ENCODE data around the gene EFCAB6.

EFCAB6 gene

GRCh38 chr22:43745411-43745770, 66.7 kb downstream of the EFCAB6 start:
- DNase-seq (ENCODE audit: low spot score): no peak
- TF ChIP-seq, protein P1, sequence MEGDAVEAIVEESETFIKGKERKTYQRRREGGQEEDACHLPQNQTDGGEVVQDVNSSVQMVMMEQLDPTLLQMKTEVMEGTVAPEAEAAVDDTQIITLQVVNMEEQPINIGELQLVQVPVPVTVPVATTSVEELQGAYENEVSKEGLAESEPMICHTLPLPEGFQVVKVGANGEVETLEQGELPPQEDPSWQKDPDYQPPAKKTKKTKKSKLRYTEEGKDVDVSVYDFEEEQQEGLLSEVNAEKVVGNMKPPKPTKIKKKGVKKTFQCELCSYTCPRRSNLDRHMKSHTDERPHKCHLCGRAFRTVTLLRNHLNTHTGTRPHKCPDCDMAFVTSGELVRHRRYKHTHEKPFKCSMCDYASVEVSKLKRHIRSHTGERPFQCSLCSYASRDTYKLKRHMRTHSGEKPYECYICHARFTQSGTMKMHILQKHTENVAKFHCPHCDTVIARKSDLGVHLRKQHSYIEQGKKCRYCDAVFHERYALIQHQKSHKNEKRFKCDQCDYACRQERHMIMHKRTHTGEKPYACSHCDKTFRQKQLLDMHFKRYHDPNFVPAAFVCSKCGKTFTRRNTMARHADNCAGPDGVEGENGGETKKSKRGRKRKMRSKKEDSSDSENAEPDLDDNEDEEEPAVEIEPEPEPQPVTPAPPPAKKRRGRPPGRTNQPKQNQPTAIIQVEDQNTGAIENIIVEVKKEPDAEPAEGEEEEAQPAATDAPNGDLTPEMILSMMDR (IDR thresholded peaks at IDR 0.05; ENCODE audit: extremely low read depth, missing control alignments): no peak

DNA sequence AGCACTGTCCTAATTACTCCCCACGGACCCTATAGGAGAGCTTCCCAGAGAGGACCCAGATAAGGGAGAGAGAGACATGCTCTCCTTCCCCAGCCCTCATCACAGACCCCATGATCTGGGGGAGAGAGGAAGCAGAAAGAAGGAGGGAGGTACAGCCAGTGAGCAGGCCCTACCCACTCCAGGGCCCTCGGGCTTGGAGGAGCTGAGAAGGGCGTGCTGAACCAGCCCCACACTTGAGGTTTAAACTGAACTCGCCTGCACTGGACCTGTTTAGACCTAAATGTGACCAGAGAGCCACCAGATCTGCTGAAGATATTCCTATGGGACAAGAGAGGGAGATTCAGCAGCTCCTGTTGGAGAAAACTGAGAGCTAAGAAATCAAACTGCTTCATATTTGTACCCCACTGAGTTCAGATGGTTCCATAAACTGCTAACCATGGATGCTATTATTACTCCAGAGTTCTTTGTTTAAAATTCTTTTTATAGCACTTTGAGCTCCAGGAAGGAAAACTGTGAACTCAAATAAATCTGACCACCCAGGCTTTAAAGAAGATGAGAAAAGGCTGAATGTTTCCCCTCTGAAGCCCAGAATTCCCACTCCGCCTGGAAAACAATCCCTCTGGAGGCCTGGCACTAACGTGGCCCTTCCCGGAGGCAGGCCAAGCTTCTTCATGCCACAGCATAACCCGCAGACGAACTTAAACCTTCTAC, 67.2 kb downstream of the EFCAB6 start:
- TF ChIP-seq, protein P1 (IDR thresholded peaks at IDR 0.05; ENCODE audit: extremely low read depth, missing control alignments): no peak
- no peak for DNase-seq (ENCODE audit: low spot score)

- DNase-seq (ENCODE audit: low spot score): no peak
- TF ChIP-seq, protein P1 (IDR thresholded peaks at IDR 0.05; ENCODE audit: extremely low read depth, missing control alignments): no peak
Measured at GRCh38 chr22:43743929-43744643, 68.0 kb downstream of the EFCAB6 start.

DNA sequence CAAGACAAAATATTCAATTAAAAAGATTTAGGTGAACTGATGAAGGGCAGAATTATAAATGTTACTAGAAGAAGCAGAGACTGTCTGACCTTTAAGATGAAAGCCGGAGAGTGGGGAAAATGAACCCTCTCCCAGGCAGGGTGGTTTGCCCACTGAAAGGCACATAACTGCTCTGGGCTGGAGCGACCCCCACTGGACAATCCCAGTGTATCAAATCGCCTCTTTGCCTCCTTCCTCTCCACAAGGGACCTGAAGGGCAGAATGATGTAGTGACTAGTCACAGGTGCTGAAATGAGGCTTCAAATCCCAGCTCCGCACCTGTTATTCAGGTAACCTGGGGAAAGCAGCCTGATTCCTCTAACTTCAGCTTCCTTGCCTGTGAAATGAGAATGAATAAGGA, 69.0 kb downstream of the EFCAB6 start:
- TF ChIP-seq, protein P1 (IDR thresholded peaks at IDR 0.05; ENCODE audit: extremely low read depth, missing control alignments): peak; percentile 11
- no peak for DNase-seq (ENCODE audit: low spot score)

DNA sequence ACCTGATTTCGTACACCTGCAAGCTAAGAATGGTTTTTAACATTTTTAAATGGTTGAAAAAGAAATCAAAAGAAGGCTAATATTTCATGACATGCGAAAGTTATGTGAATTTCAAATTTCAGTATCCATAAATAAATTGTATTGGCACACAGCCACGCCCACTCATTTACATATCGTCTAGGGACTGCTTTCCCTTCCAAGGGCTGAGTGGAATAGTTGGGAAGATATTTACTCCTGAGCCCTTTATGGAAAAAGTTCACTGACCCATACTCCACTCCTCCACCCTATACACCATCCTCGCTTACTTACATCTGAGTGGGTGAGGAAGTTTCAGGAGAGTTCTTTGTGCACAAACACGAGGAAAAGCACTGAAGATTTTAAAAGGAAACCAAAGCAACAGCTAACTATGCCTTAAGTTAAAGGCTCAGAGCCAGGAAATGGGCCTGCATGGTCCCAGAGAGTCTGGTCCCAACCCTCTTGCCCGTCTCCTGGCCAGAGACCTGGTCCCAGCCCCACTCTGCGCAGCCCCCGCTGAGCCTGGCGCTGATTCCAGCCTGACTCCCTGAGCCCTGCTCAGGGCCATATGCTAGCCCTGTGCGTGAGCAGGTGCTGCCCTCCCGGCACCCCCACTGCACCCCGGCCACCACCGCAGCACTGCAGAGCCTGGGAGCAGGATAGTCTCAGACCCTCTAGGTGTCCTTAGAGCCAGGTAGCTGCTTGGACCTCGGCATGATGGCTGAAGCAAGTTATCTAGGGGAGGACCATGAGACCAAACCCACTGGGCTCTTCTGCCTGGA, 69.8 kb downstream of the EFCAB6 start:
- TF ChIP-seq, protein P1 (IDR thresholded peaks at IDR 0.05; ENCODE audit: extremely low read depth, missing control alignments): no peak
- DNase-seq (ENCODE audit: low spot score): no peak

- DNase-seq (ENCODE audit: low spot score): no peak
- TF ChIP-seq, protein P1 (IDR thresholded peaks at IDR 0.05; ENCODE audit: extremely low read depth, missing control alignments): no peak
Measured at GRCh38 chr22:43740587-43741270, 71.4 kb downstream of the EFCAB6 start.

All from GM20000 (cell line).